ENCODE results near the gene METAP1D. TPM values are rescaled to one million over a fixed set of nuclear protein-coding genes. Genes with fewer than 3 reads are reported as not detected.
"Not testable (repeated sequence)": the region's sequence is repeated elsewhere in the genome, so short reads cannot be mapped to it uniquely, and the experiment has no call there.

Gene METAP1D
- total RNA-seq, 1 experiment from 2014 or later: 15.8 TPM

- POLR2A ChIA-PET; H3K27ac ChIP-seq (ENCODE audit: low read depth, low read length); H3K4me1 ChIP-seq (ENCODE audit: control insufficient read depth in 1 of 2, insufficient read depth in 2 of 2, low read length in 2 of 2); DNase-seq (ENCODE audit: low read depth, low spot score); intact Hi-C loops (cut with micrococcal nuclease); H3K9me2 ChIP-seq (ENCODE audit: insufficient read depth); H3K9ac ChIP-seq (ENCODE audit: low read length); H3K9me3 ChIP-seq (ENCODE audit: control insufficient read depth in 1 of 2, insufficient read depth in 1 of 2, low read depth in 1 of 2, low read length in 2 of 2); H3K79me2 ChIP-seq (ENCODE audit: insufficient read depth, low read length); H3K36me3 ChIP-seq (ENCODE audit: control insufficient read depth in 1 of 2, insufficient read depth in 2 of 2, low read length in 2 of 2); H4K20me1 ChIP-seq (ENCODE audit: insufficient read depth); H3K4me2 ChIP-seq (ENCODE audit: low read length); ATAC-seq; H3K27me3 ChIP-seq (ENCODE audit: insufficient read depth, low read length); CTCF ChIA-PET; H3K4me3 ChIP-seq (replicated peaks in 1 of 2; ENCODE audit: low read depth in 1 of 2, low read length in 2 of 2); H2AFZ ChIP-seq (ENCODE audit: low read depth, low read length, poor library complexity, severe bottlenecking); RAD21 ChIA-PET (ENCODE audit: low non-redundant PET in 1 of 2, low total read pairs in 2 of 2, uncharacterized antibody in 2 of 2, unreplicated experiment in 2 of 2); BruUV-seq (replicated peaks): not testable (repeated sequence)
These were observed 15.8 kb upstream of the METAP1D start for GRCh38 chr2:171983924-171984323.

GRCh38 chr2:171985076-171985475, 14.7 kb upstream of the METAP1D start:
- no peaks in the 10 kb centered on the region for H3K27me3 ChIP-seq (ENCODE audit: insufficient read depth, low read length)
- no peaks in the 10 kb centered on the region for H3K9me2 ChIP-seq (ENCODE audit: insufficient read depth)
- no peak for TF ChIP-seq YY1 (IDR thresholded peaks at IDR 0.05; ENCODE audit: extremely low read depth, insufficient replicate concordance, low read depth, low read length)
- TF ChIP-seq TCF7L2 (IDR thresholded peaks at IDR 0.05; ENCODE audit: borderline replicate concordance, extremely low read depth, insufficient read depth, insufficient read length): no peak
- no peak for TF ChIP-seq JUND (IDR thresholded peaks at IDR 0.05)
- TF ChIP-seq SP1 (IDR thresholded peaks at IDR 0.05; ENCODE audit: low read depth): no peak
- TF ChIP-seq FOSL1 (IDR thresholded peaks at IDR 0.05; ENCODE audit: low read depth): no peak
- no peak for TF ChIP-seq EZH2phosphoT487 (IDR thresholded peaks at IDR 0.05; ENCODE audit: borderline replicate concordance)
- TF ChIP-seq ZNF274 (IDR thresholded peaks at IDR 0.05; ENCODE audit: low read depth, low read length): no peak
- no peak for TF ChIP-seq POLR2AphosphoS5 (IDR thresholded peaks at IDR 0.05; ENCODE audit: low read depth, low read length)
- no peak for TF ChIP-seq ATF3 (IDR thresholded peaks at IDR 0.05)
- no peak for TF ChIP-seq ZBTB33 (IDR thresholded peaks at IDR 0.05; ENCODE audit: extremely low read depth, insufficient replicate concordance, low read length)
- no peak for TF ChIP-seq ELF1 (IDR thresholded peaks at IDR 0.05; ENCODE audit: borderline replicate concordance, low read depth)
- no peak for TF ChIP-seq CBX3 (IDR thresholded peaks at IDR 0.05; ENCODE audit: low read depth)
- TF ChIP-seq SRF (IDR thresholded peaks at IDR 0.05; ENCODE audit: low read depth): no peak
- no peak for TF ChIP-seq CTCF (IDR thresholded peaks at IDR 0.05 in 2 of 3, conservative IDR thresholded peaks at IDR 0.05 in 1 of 3; ENCODE audit: borderline replicate concordance in 1 of 3, insufficient read depth in 1 of 3, low read depth in 2 of 3, low read length in 2 of 3)
- TF ChIP-seq SIN3A (IDR thresholded peaks at IDR 0.05; ENCODE audit: low read depth): no peak
- no peak for TF ChIP-seq RAD21 (IDR thresholded peaks at IDR 0.05; ENCODE audit: low read depth)
- no peak overlapping the region for H2AFZ ChIP-seq (ENCODE audit: low read depth, low read length, poor library complexity, severe bottlenecking)
- intact Hi-C loops (cut with micrococcal nuclease): no loop called here
- ATAC-seq: no peak
- H3K79me2 ChIP-seq (ENCODE audit: insufficient read depth, low read length): no peaks in the 10 kb centered on the region
- H3K9me3 ChIP-seq (ENCODE audit: control insufficient read depth in 1 of 2, insufficient read depth in 1 of 2, low read depth in 1 of 2, low read length in 2 of 2): no peaks in the 10 kb centered on the region
- ChIA-PET POLR2A (no interaction called here), RAD21 (ENCODE audit: low non-redundant PET in 1 of 2, low total read pairs in 2 of 2, uncharacterized antibody in 2 of 2, unreplicated experiment in 2 of 2) (no interaction called here), CTCF (no interaction called here)
- H3K4me2 ChIP-seq (ENCODE audit: low read length): no peak overlapping the region
- BruUV-seq (replicated peaks): no TSS peak
- no peak overlapping the region for H3K27ac ChIP-seq (ENCODE audit: low read depth, low read length)
- H3K36me3 ChIP-seq (ENCODE audit: control insufficient read depth in 1 of 2, insufficient read depth in 2 of 2, low read length in 2 of 2): peaks cover 0 to 6% of the 10 kb centered on the region in 2 experiments; a peak in 3 of 4 replicates
- no peaks in the 10 kb centered on the region for H4K20me1 ChIP-seq (ENCODE audit: insufficient read depth)
- no peaks in the 10 kb centered on the region for H3K4me1 ChIP-seq (ENCODE audit: control insufficient read depth in 1 of 2, insufficient read depth in 2 of 2, low read length in 2 of 2)
- no peak overlapping the region for H3K4me3 ChIP-seq (replicated peaks in 1 of 2; ENCODE audit: low read depth in 1 of 2, low read length in 2 of 2)
- no peak overlapping the region for H3K9ac ChIP-seq (ENCODE audit: low read length)
- no peak for DNase-seq (ENCODE audit: low read depth, low spot score)

Data from HCT116 (cell line).